Measurements from ENCODE around the gene RSBN1L.
"Not testable (repeated sequence)": the region's sequence is repeated elsewhere in the genome, so short reads cannot be mapped to it uniquely, and the experiment has no call there.

The RSBN1L gene

DNA sequence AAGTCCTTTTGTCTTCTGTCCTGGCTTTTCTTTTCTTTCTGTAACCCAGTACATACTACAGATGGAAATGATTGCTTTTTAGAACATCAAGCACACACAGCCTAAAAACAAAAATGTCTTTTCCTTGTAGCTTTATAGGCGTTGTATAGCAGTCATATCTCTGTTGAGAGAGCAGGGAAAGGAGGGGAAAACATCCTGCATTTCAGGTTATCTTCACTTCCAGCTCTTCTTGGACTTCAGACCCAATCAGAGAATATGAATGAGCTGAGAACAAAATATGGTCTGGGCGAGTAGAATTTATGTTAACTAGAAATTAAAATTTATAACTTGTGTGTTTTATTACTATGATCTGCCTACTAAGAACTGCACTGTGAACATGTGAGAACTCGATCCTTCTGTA is 87.3 kb downstream of the RSBN1L start:
- TF ChIP-seq, protein P1, sequence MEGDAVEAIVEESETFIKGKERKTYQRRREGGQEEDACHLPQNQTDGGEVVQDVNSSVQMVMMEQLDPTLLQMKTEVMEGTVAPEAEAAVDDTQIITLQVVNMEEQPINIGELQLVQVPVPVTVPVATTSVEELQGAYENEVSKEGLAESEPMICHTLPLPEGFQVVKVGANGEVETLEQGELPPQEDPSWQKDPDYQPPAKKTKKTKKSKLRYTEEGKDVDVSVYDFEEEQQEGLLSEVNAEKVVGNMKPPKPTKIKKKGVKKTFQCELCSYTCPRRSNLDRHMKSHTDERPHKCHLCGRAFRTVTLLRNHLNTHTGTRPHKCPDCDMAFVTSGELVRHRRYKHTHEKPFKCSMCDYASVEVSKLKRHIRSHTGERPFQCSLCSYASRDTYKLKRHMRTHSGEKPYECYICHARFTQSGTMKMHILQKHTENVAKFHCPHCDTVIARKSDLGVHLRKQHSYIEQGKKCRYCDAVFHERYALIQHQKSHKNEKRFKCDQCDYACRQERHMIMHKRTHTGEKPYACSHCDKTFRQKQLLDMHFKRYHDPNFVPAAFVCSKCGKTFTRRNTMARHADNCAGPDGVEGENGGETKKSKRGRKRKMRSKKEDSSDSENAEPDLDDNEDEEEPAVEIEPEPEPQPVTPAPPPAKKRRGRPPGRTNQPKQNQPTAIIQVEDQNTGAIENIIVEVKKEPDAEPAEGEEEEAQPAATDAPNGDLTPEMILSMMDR (conservative IDR thresholded peaks at IDR 0.05; ENCODE audit: low read depth): no peak
- CTCF ChIA-PET: no interaction called here
- H3K27ac ChIP-seq: no peak overlapping the region
- POLR2A ChIA-PET (ENCODE audit: low non-redundant PET): no interaction called here
- DNase-seq (ENCODE audit: low spot score): no peak

DNA sequence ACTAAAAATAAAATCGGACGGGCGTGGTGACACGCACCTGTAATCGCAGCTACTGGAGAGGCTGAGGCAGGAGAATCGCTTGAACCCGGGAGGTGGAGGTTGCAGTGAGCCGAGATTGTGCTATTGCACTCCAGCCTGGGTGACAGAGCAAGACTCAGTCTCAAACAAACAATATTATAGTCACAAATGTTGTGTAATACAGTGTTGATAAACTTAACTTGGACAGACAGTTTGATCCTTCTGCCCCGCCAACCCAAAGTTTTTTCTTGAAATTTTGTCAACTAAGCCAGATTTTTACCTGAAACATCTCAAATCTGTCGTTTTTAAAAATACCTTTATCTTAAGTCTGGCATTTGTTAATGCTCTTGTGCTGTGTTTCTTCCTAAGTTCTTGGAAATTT is 88.2 kb downstream of the RSBN1L start:
- CTCF ChIA-PET; DNase-seq (ENCODE audit: low spot score); H3K27ac ChIP-seq; POLR2A ChIA-PET (ENCODE audit: low non-redundant PET): not testable (repeated sequence)

DNA sequence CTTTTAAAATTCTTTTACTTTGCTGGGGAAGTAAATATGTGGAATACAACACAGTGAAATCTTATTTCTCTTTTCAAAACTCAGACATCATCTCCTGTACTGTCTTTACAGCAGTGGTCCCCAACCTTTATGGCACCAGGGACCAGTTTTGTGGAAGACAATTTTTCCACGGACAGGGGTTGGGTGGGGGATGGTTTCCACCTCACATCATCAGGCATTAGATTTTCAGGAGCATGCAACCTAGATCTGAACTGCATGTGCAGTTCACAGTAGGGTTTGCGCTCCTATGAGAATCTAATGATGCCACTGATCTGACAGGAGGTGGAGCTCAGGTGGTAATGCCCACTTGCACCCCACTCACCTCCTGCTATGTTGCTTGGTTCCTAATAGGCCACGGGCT is 89.8 kb downstream of the RSBN1L start:
- no peak overlapping the region for H3K27ac ChIP-seq
- TF ChIP-seq, protein P1 (conservative IDR thresholded peaks at IDR 0.05; ENCODE audit: low read depth): no peak
- ChIA-PET CTCF (no interaction called here), POLR2A (ENCODE audit: low non-redundant PET) (no interaction called here)
- DNase-seq (ENCODE audit: low spot score): no peak

DNA sequence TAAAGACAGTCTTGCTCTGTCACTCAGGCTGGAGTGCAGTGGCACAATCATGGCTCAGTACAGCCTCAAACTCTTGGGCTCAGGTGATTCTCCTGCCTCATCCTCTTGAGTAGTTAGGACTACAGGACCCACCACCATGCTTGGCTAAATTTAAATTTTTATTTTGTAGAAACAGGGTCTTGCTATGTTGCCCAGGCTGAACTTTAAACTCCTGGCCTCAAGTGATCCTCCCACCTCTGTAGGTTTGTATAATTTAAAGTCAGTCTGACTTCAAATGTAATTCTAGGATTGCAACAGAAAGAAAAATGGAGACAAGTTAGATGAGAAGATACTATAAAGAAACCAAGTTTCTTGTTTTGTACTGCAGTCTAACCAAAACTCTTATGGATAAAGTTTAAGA is 90.5 kb downstream of the RSBN1L start:
- DNase-seq (ENCODE audit: low spot score): no peak
- TF ChIP-seq, protein P1 (conservative IDR thresholded peaks at IDR 0.05; ENCODE audit: low read depth): no peak
- ChIA-PET CTCF (no interaction called here), POLR2A (ENCODE audit: low non-redundant PET) (no interaction called here)
- no peak overlapping the region for H3K27ac ChIP-seq

- TF ChIP-seq, protein P1 (conservative IDR thresholded peaks at IDR 0.05; ENCODE audit: low read depth): no peak
- ChIA-PET POLR2A (ENCODE audit: low non-redundant PET) (no interaction called here), CTCF (interaction anchor here (0.5 to 0.6 kb wide), 2 partner anchors 22 to 83 kb away, joined by 3 to 6 read pairs; no protein-coding TSS in a partner anchor)
- no peak for DNase-seq (ENCODE audit: low spot score)
- no peak overlapping the region for H3K27ac ChIP-seq
These were observed 92.2 kb downstream of the RSBN1L start for GRCh38 chr7:77788327-77788902.

DNA sequence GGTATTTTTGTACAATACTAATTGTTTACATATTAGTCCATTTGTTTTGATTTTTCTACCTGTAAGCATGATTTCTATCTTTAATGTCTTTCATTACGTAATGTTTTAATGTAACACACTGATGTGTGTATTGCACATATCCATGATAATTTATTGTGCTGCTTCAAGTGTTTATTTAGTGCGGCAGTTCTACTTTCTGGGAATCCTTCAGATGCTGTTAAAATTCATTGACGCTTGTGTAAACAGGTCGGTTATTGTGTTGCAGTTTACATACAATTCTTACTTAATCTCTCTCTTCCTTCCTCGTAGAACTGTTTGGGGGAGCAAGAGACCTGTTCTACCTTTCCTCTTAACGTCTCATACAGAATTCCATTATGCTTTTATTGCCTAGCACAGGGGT is 95.1 kb downstream of the RSBN1L start:
- CTCF ChIA-PET: no interaction called here
- POLR2A ChIA-PET (ENCODE audit: low non-redundant PET): no interaction called here
- TF ChIP-seq, protein P1 (conservative IDR thresholded peaks at IDR 0.05; ENCODE audit: low read depth): no peak
- no peak overlapping the region for H3K27ac ChIP-seq
- DNase-seq (ENCODE audit: low spot score): no peak

GRCh38 chr7:77791956-77792355 is 95.7 kb downstream of the RSBN1L start:
- no peak for DNase-seq (ENCODE audit: low spot score)
- ChIA-PET POLR2A (ENCODE audit: low non-redundant PET) (no interaction called here), CTCF (no interaction called here)
- no peak overlapping the region for H3K27ac ChIP-seq
- TF ChIP-seq, protein P1 (conservative IDR thresholded peaks at IDR 0.05; ENCODE audit: low read depth): no peak
